ENCODE measurements around the gene KDM4E.
"Not testable (repeated sequence)": the region's sequence is repeated elsewhere in the genome, so short reads cannot be mapped to it uniquely, and the experiment has no call there.

The KDM4E gene

DNA sequence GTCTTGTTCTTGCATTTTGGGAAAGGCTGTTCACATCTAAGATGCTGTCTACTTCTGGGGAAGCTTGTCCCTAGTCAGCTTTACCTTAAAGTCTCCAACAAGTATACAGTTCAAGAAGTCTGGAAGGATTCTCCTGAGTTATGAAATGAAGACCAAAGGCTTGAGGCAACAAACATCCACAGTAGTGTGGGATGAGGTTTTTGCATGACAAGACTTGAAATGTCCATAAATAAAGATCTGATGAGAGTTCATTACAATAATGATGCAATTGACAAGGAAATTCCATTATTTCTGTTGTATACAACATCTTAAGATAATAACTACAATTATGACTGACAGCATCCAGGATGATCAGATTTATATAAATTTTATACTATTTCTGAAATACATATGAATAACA lies 21.3 kb upstream of the KDM4E start:
- no peak overlapping the region for H3K4me3 ChIP-seq (replicated peaks; ENCODE audit: low read depth, low read length)
- no peak for DNase-seq (ENCODE audit: low read depth)
- TF ChIP-seq, protein P1, sequence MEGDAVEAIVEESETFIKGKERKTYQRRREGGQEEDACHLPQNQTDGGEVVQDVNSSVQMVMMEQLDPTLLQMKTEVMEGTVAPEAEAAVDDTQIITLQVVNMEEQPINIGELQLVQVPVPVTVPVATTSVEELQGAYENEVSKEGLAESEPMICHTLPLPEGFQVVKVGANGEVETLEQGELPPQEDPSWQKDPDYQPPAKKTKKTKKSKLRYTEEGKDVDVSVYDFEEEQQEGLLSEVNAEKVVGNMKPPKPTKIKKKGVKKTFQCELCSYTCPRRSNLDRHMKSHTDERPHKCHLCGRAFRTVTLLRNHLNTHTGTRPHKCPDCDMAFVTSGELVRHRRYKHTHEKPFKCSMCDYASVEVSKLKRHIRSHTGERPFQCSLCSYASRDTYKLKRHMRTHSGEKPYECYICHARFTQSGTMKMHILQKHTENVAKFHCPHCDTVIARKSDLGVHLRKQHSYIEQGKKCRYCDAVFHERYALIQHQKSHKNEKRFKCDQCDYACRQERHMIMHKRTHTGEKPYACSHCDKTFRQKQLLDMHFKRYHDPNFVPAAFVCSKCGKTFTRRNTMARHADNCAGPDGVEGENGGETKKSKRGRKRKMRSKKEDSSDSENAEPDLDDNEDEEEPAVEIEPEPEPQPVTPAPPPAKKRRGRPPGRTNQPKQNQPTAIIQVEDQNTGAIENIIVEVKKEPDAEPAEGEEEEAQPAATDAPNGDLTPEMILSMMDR (IDR thresholded peaks at IDR 0.05; ENCODE audit: low read length, missing control alignments), result no peak

DNA sequence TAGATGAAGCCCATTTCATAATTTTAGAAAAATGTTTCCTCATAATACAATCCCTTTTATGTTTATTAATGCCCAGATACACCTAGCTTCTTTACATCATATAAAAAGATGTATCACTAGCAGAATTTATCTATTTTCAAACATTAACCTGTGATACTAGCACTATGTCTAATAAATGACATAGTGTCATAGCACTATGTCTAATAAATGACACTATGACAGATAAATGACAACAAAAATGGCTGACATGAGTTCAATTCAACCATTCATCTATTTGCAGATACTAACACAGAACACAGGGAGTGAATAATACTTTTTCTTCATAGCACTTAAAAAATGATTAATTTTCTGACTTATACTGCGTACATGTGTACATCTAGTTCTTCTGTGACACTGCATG lies 19.4 kb upstream of the KDM4E start:
- TF ChIP-seq, protein P1 (IDR thresholded peaks at IDR 0.05; ENCODE audit: low read length, missing control alignments), result no peak
- no peak for DNase-seq (ENCODE audit: low read depth)
- no peak overlapping the region for H3K4me3 ChIP-seq (replicated peaks; ENCODE audit: low read depth, low read length)

DNA sequence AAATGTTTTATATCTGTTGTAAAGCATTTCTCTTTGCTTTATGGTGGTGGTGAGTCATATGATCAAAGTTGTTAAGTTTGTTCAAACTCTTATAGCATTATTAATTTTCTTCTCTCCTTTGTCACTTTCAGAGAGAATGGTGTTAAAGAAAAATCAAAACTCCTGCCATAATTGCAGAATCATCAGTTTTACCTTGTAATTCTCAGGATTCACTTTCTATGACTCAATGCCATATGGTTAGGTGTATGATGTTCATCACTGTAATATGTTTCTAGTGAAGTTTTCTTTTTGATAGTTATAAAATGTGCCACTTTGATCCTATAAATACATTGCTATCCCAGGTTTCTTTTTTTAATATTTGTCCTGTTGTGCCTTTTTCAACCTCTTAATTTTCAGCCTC lies 13.7 kb upstream of the KDM4E start:
- TF ChIP-seq, protein P1 (IDR thresholded peaks at IDR 0.05; ENCODE audit: low read length, missing control alignments), result no peak
- H3K4me3 ChIP-seq (replicated peaks; ENCODE audit: low read depth, low read length), result no peak overlapping the region
- DNase-seq (ENCODE audit: low read depth), result no peak

DNA sequence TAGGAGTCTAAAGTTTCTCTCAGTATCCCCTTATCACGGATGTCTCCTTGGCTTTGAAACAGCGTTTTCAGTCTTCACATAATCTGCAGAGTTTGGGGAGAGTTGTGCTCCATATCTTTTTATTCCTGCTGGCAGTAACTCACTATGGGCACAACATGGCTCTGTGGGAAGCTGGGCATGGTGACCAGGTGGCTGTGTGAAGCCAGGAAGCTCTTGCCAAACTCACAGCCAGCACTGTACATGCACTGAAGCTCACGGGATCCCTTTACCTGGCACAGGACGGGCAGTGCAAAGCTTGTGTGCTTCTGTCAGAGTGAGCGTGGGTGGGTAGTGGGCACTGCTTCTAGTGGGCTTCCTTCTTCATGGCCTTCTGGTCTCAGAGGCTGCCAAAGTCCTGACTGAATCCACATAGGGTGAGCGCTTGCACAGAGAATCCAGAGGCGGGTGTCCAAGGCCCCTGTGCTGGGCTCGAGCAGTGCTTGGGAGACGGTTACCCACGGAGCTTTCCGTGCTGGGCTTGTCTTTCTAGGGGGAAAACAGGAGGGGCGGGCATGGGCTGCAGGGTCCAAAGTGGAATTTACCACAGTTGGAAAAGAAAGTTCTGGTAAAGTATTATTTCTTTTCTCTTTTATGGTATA lies 10.8 kb upstream of the KDM4E start:
- no peak for DNase-seq (ENCODE audit: low read depth)
- TF ChIP-seq, protein P1 (IDR thresholded peaks at IDR 0.05; ENCODE audit: low read length, missing control alignments), result no peak
- no peak overlapping the region for H3K4me3 ChIP-seq (replicated peaks; ENCODE audit: low read depth, low read length)

DNA sequence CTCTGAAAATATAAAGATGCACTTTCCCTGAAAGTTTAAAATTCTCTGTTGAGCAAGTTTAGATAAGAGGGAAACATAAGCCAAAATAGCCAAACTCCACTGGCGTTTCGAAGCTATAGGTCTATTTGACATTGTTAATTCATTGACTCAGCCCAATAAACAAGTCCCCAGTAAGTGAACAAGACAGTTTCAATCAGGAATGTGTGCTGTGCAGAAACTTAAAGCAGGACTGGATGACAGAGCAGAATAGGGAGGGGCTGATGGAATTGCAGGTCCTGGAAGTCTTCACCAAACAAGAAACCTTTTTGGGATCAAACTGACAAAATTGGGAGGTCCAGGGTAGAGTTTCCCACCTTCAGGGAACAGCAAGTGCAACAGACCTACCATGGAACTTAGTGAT lies 8.9 kb upstream of the KDM4E start:
- H3K4me3 ChIP-seq (replicated peaks; ENCODE audit: low read depth, low read length), result no peak overlapping the region
- no peak for DNase-seq (ENCODE audit: low read depth)
- TF ChIP-seq, protein P1 (IDR thresholded peaks at IDR 0.05; ENCODE audit: low read length, missing control alignments), result no peak

DNA sequence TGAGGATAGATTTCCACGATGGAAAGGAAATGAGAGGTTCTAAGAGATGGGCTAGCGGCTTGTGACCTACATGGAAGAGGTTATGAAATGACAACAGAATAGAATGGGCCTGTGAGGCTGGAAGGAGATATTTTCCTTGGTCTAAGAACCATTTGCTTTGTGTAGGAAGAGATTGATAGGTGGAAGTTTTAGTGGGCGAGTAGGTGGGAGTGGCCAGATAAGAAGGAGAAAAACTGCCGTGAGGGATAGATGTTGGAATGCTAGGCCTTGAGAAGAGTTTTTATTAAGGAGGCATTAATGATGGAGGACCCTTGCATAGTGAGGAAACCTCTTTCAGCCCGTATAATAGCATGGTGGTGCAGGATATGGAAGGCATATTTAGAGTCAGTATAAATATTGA lies 3.6 kb upstream of the KDM4E start:
- DNase-seq (ENCODE audit: low read depth); H3K4me3 ChIP-seq (replicated peaks; ENCODE audit: low read depth, low read length): not testable (repeated sequence)

DNA sequence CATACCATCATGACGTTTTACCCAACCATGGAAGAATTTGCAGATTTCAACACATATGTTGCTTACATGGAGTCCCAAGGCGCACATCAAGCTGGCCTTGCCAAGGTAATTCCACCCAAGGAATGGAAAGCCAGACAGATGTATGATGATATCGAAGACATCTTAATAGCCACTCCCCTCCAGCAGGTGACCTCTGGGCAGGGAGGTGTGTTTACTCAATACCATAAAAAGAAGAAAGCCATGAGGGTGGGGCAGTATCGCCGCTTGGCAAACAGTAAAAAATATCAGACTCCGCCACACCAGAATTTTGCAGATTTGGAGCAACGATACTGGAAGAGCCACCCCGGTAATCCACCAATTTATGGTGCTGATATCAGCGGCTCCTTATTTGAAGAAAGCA lies 536 bp downstream of the KDM4E start:
- not testable (repeated sequence) for DNase-seq (ENCODE audit: low read depth); H3K4me3 ChIP-seq (replicated peaks; ENCODE audit: low read depth, low read length)

DNA sequence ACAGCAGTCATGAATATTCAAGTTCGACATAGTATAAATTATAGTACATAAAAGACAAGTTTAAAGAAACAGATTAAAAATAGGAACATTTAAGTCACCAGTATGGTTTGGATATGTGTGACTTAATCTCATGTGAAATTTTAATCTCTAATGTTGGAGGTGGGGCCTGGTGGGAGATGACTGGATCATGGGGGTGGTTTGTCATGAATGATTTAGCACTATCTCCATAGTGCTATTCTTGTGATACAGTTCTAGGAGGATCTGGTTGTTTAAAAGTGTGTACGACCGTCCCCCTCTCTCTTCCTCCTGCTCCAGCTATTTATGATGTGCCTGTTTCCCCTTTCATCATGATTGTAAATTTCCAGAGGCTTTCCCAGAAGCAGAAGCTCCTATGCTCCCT lies 3.3 kb downstream of the KDM4E start:
- H3K4me3 ChIP-seq (replicated peaks; ENCODE audit: low read depth, low read length), result no peak overlapping the region
- TF ChIP-seq, protein P1 (IDR thresholded peaks at IDR 0.05; ENCODE audit: low read length, missing control alignments), result no peak
- DNase-seq (ENCODE audit: low read depth), result no peak

Measured in fibroblast of pulmonary artery (primary cell).